ENCODE results near the gene FSTL3. TPM values are rescaled to one million over a fixed set of nuclear protein-coding genes. Genes with fewer than 3 reads are reported as not detected.
A peak's percentile ranks its signal among the peaks of the same experiment; 100 is the strongest.

The FSTL3 gene
- total RNA-seq, 1 donor from 2014 or later = 2.2 TPM

DNA sequence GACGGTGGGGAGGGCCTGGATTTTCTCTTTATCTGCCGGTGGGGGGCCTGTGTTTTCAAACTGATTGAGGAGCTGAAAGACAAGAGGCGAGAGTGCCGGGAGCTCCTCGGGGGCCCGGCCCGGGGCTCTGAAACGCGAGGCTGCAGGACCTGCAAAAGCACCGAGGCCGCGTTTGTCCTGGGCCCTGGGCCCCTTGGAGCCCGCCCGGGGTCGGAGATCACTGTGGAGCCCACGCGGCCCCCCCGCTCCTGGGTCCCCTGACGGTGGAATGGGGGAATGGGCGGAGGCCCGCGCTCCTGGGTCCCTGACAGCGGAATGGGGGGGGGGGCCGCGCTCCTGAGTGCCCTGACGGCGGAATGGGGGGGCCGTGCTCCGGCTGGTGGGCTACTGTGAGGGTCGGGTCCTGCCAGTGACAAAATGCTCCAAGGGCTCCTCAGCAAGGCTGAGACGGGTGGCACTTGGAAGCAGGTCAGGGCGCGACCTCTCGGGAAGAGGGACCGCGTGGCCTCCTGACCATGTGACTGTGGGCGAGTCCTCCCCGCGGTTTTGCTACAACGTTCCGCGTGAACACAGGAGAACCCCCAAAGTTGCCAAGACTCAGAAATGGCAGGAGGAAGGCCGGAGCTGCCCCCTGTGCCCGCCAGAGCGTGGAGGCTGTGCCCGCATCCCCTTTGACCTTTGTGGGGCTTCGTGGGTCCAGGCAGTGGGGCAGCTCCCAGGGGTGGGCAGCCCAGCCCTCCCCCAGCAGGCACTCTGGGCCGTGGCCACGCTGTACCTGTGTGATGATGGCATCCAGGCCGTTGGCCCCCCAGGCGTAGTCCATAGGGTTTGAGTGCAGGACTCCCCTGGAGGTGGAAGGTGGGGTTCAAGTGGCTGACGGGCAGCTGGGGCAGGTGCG lies 27.0 kb upstream of the FSTL3 start:
- H3K27ac Mint-ChIP-seq = peak overlapping the region; percentile 59
- ATAC-seq (ENCODE audit: low read depth) (no peak), DNase-seq (no peak)
- H3K27me3 Mint-ChIP-seq = no peaks in the 10 kb centered on the region
- ChIA-PET POLR2A (interaction anchor here (1.0 to 3.6 kb wide), 2 partner anchors 11 to 15 kb away, joined by 4 to 21 read pairs; partner anchors contain the start of gene POLRMT), CTCF (no interaction called here)
- TF ChIP-seq, protein P1, sequence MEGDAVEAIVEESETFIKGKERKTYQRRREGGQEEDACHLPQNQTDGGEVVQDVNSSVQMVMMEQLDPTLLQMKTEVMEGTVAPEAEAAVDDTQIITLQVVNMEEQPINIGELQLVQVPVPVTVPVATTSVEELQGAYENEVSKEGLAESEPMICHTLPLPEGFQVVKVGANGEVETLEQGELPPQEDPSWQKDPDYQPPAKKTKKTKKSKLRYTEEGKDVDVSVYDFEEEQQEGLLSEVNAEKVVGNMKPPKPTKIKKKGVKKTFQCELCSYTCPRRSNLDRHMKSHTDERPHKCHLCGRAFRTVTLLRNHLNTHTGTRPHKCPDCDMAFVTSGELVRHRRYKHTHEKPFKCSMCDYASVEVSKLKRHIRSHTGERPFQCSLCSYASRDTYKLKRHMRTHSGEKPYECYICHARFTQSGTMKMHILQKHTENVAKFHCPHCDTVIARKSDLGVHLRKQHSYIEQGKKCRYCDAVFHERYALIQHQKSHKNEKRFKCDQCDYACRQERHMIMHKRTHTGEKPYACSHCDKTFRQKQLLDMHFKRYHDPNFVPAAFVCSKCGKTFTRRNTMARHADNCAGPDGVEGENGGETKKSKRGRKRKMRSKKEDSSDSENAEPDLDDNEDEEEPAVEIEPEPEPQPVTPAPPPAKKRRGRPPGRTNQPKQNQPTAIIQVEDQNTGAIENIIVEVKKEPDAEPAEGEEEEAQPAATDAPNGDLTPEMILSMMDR (IDR thresholded peaks at IDR 0.05) = no peak
- no peaks in the 10 kb centered on the region for H3K9me3 Mint-ChIP-seq
- peaks cover 14% of the 10 kb centered on the region for H3K4me1 Mint-ChIP-seq
- no peak overlapping the region for H3K4me3 Mint-ChIP-seq
- intact Hi-C loops (cut with micrococcal nuclease) = no loop called here
- peaks cover 42% of the 10 kb centered on the region for H3K36me3 Mint-ChIP-seq (ENCODE audit: low read depth)

- no peak overlapping the region for H3K4me3 Mint-ChIP-seq
- no peaks in the 10 kb centered on the region for H3K27me3 Mint-ChIP-seq
- no peak for DNase-seq
- no peaks in the 10 kb centered on the region for H3K9me3 Mint-ChIP-seq
- peaks cover 13% of the 10 kb centered on the region for H3K4me1 Mint-ChIP-seq
- POLR2A ChIA-PET = interaction anchor here (3.6 kb wide), 1 partner anchor 10 kb away, joined by 21 read pairs; no protein-coding TSS in a partner anchor
- TF ChIP-seq, protein P1 (IDR thresholded peaks at IDR 0.05) = no peak
- peaks cover 42% of the 10 kb centered on the region for H3K36me3 Mint-ChIP-seq (ENCODE audit: low read depth)
- no peak for ATAC-seq (ENCODE audit: low read depth)
- intact Hi-C loops (cut with micrococcal nuclease) = no loop called here
- no peak overlapping the region for H3K27ac Mint-ChIP-seq
- CTCF ChIA-PET = interaction anchor here (1.3 kb wide), 1 partner anchor 66 kb away, joined by 3 read pairs; no protein-coding TSS in a partner anchor
Measured at GRCh38 chr19:650121-650520, 26.1 kb upstream of the FSTL3 start.

GRCh38 chr19:651114-651818 lies 24.9 kb upstream of the FSTL3 start:
- H3K27ac Mint-ChIP-seq = no peak overlapping the region
- no peaks in the 10 kb centered on the region for H3K9me3 Mint-ChIP-seq
- peaks cover 47% of the 10 kb centered on the region for H3K36me3 Mint-ChIP-seq (ENCODE audit: low read depth)
- ChIA-PET POLR2A (no interaction called here), CTCF (interaction anchor here (1.3 kb wide), 1 partner anchor 67 kb away, joined by 3 read pairs; no protein-coding TSS in a partner anchor)
- peaks cover 20% of the 10 kb centered on the region for H3K4me1 Mint-ChIP-seq
- intact Hi-C loops (cut with micrococcal nuclease) = no loop called here
- no peaks in the 10 kb centered on the region for H3K27me3 Mint-ChIP-seq
- H3K4me3 Mint-ChIP-seq = no peak overlapping the region
- TF ChIP-seq, protein P1 (IDR thresholded peaks at IDR 0.05) = no peak
- DNase-seq (no peak), ATAC-seq (ENCODE audit: low read depth) (no peak)

- POLR2A ChIA-PET = no interaction called here
- no peak for ATAC-seq (ENCODE audit: low read depth)
- peaks cover 44% of the 10 kb centered on the region for H3K36me3 Mint-ChIP-seq (ENCODE audit: low read depth)
Measured at GRCh38 chr19:651991-652390, 24.2 kb upstream of the FSTL3 start.

More at GRCh38 chr19:651991-652390, 24.2 kb upstream of the FSTL3 start:
- Mint-ChIP-seq H3K4me1 (peaks cover 21% of the 10 kb centered on the region), H3K27ac (no peak overlapping the region), H3K27me3 (no peaks in the 10 kb centered on the region), H3K9me3 (no peaks in the 10 kb centered on the region), H3K4me3 (no peak overlapping the region)
- intact Hi-C loops (cut with micrococcal nuclease) = no loop called here
- TF ChIP-seq, protein P1 (IDR thresholded peaks at IDR 0.05) = no peak
- CTCF ChIA-PET = no interaction called here
- no peak for DNase-seq

Data from activated B cell treated with CpG ODN at 0.5 μM for 24 hours (primary cell).